ENCODE results near the gene SEMA4F. TPM values are rescaled to one million over a fixed set of nuclear protein-coding genes. Genes with fewer than 3 reads are reported as not detected.
A peak's percentile ranks its signal among the peaks of the same experiment; 100 is the strongest.

SEMA4F gene
- total RNA-seq, 1 donor from 2014 or later, result 18.1 TPM

GRCh38 chr2:74712223-74713053 is 58.4 kb downstream of the SEMA4F start:
- DNase-seq (ENCODE audit: low spot score in 2 of 2, unreplicated experiment in 2 of 2), result no peak
- Mint-ChIP-seq H3K27me3 (ENCODE audit: low read depth) (peaks cover 19% of the 10 kb centered on the region), H3K4me1 (peaks cover 3% of the 10 kb centered on the region), H3K4me3 (no peak overlapping the region), H3K9me3 (no peaks in the 10 kb centered on the region), H3K27ac (no peak overlapping the region), H3K36me3 (peaks cover 3% of the 10 kb centered on the region)
- no peak for TF ChIP-seq CTCF (IDR thresholded peaks at IDR 0.05; ENCODE audit: unreplicated experiment)

GRCh38 chr2:74714691-74715080 is 60.6 kb downstream of the SEMA4F start:
- no peaks in the 10 kb centered on the region for H3K9me3 Mint-ChIP-seq
- no peak for DNase-seq (ENCODE audit: low spot score in 2 of 2, unreplicated experiment in 2 of 2)
- peaks cover 3% of the 10 kb centered on the region for H3K4me1 Mint-ChIP-seq
- no peak for TF ChIP-seq CTCF (IDR thresholded peaks at IDR 0.05; ENCODE audit: unreplicated experiment)
- H3K36me3 Mint-ChIP-seq, result no peaks in the 10 kb centered on the region
- H3K27me3 Mint-ChIP-seq (ENCODE audit: low read depth), result peaks cover 19% of the 10 kb centered on the region
- no peak overlapping the region for H3K27ac Mint-ChIP-seq
- H3K4me3 Mint-ChIP-seq, result peak overlapping the region; percentile 85

GRCh38 chr2:74715081-74715791 is 61.2 kb downstream of the SEMA4F start:
- TF ChIP-seq CTCF (IDR thresholded peaks at IDR 0.05; ENCODE audit: unreplicated experiment), result peak; percentile 94
- no peaks in the 10 kb centered on the region for H3K36me3 Mint-ChIP-seq
- DNase-seq (ENCODE audit: low spot score in 2 of 2, unreplicated experiment in 2 of 2), result peak; percentile 66 to 91
- no peaks in the 10 kb centered on the region for H3K9me3 Mint-ChIP-seq
- H3K4me3 Mint-ChIP-seq, result peak overlapping the region; percentile 85
- H3K4me1 Mint-ChIP-seq, result peaks cover 3% of the 10 kb centered on the region
- H3K27me3 Mint-ChIP-seq (ENCODE audit: low read depth), result peaks cover 21% of the 10 kb centered on the region
- peak overlapping the region; percentile 41 for H3K27ac Mint-ChIP-seq

GRCh38 chr2:74715880-74716279 is 61.8 kb downstream of the SEMA4F start:
- Mint-ChIP-seq H3K4me3 (peak overlapping the region; percentile 77), H3K36me3 (no peaks in the 10 kb centered on the region), H3K9me3 (no peaks in the 10 kb centered on the region), H3K27ac (no peak overlapping the region), H3K27me3 (ENCODE audit: low read depth) (peaks cover 21% of the 10 kb centered on the region), H3K4me1 (peaks cover 3% of the 10 kb centered on the region)
- no peak for DNase-seq (ENCODE audit: low spot score in 2 of 2, unreplicated experiment in 2 of 2)
- TF ChIP-seq CTCF (IDR thresholded peaks at IDR 0.05; ENCODE audit: unreplicated experiment), result no peak

- TF ChIP-seq CTCF (IDR thresholded peaks at IDR 0.05; ENCODE audit: unreplicated experiment), result no peak
- Mint-ChIP-seq H3K9me3 (no peaks in the 10 kb centered on the region), H3K27ac (no peak overlapping the region), H3K4me1 (peaks cover 3% of the 10 kb centered on the region), H3K27me3 (ENCODE audit: low read depth) (peaks cover 23% of the 10 kb centered on the region), H3K36me3 (no peaks in the 10 kb centered on the region), H3K4me3 (no peak overlapping the region)
- no peak for DNase-seq (ENCODE audit: low spot score in 2 of 2, unreplicated experiment in 2 of 2)
Measured at GRCh38 chr2:74719066-74719465, 65.0 kb downstream of the SEMA4F start.
